Heart left ventricle (tissue), 16 donors: ENCODE measurements around the gene ARFGAP2. TPM values are rescaled to one million over a fixed set of nuclear protein-coding genes. Genes with fewer than 3 reads are reported as not detected.

Experiments used
- ATAC-seq, 4 donors: fragments of 200-7000 bp; cut with Tn5 transposase; one replicate each; pipeline ENCODE4 v1.9.1; 2020 to 2022; ENCODE audit warnings: moderate library complexity in 4 of 4, mild to moderate bottlenecking in 3 of 4, moderate number of reproducible peaks in 1 of 4
- DNase-seq, 5 donors: peaks; one replicate each; pipeline ENCODE4 v3.0.0-alpha.2; 2020
- H3K27ac ChIP-seq, 12 donors: fragments of 200-600 bp; sonication (generic) in 4 of 12; one replicate each; pipeline versions ENCODE4 v1.5.0 to v1.8.0; 2016 to 2022; ENCODE audit warnings: mild to moderate bottlenecking in 2 of 12
- H3K27me3 ChIP-seq, 9 donors: fragments of 200-600 bp; sonication (generic) in 2 of 9; one replicate each; pipeline versions ENCODE4 v1.5.1 to v1.8.0; 2016 to 2022; ENCODE audit warnings: mild to moderate bottlenecking in 3 of 9
- H3K36me3 ChIP-seq, 9 donors: fragments of 200-600 bp; sonication (generic) in 2 of 9; one replicate each; pipeline versions ENCODE4 v1.5.0 to v1.8.0; 2018 to 2022; ENCODE audit warnings: mild to moderate bottlenecking in 2 of 9
- H3K4me1 ChIP-seq, 12 donors: fragments of 200-600 bp; sonication (generic) in 4 of 12; one replicate each; pipeline versions ENCODE4 v1.5.0 to v1.8.0; 2016 to 2022; ENCODE audit warnings: mild to moderate bottlenecking in 3 of 12
- H3K4me3 ChIP-seq, 12 donors: fragments of 200-600 bp; sonication (generic) in 4 of 12; one replicate each; pipeline versions ENCODE4 v1.5.0 to v1.8.0; 2017 to 2022; ENCODE audit warnings: mild to moderate bottlenecking in 9 of 12, moderate library complexity in 4 of 12
- H3K9me3 ChIP-seq, 12 donors: fragments of 200-600 bp; sonication (generic) in 4 of 12; one replicate each; pipeline versions ENCODE4 v1.5.0 to v1.8.0; 2016 to 2022; ENCODE audit warnings: mild to moderate bottlenecking in 1 of 12
- POLR2A ChIP-seq, 2 donors: fragments of 450-650 bp; IDR thresholded peaks; one replicate each; pipeline ENCODE4 v1.6.1; 2017; ENCODE audit warnings: antibody characterized with exemption in 2 of 2, mild to moderate bottlenecking in 2 of 2, moderate library complexity in 2 of 2
- WGBS, 4 donors: extraction: QIAGEN DNeasy Blood & Tissue Kit in 2 of 4; methylation state at CpG; one replicate each; pipeline versions ENCODE4 v1.1.5 to v1.1.7; 2013 to 2018; 5-methylcytosine and 5-hydroxymethylcytosine counted together
- intact Hi-C, 10 donors: fragments of 100-400 bp; cut with DNase I; formaldehyde crosslinking; loops; one replicate each; pipeline versions ENCODE4 v1.11.1 to v1.14.2; 2022
- polyA plus RNA-seq, 2 donors: library from polyadenylated mRNA; stranded (reverse); fragments of 200-250 nt; gene quantifications; one replicate each; pipeline ENCODE4 v1.2.3, GENCODE V29; 2013
- total RNA-seq, 9 donors: library from RNA; depleted of rRNA in 2 of 9; stranded (reverse); fragments of >200 nt in 2 of 9; fragmentation: NEBNext Ultra II Directional in 3 of 9; extraction: Animal tissue kit (Norgen Biotek cat#: 25700) in 3 of 9; gene quantifications; one replicate each; pipeline versions ENCODE4 v1.1.0 to v1.2.4, GENCODE V29; 2016 to 2023
- TF ChIP-seq, protein P1 (sequence below), 12 donors: fragments of 200-600 bp; sonication (generic) in 4 of 12; IDR thresholded peaks; one replicate each; pipeline versions ENCODE4 v1.5.0 to v1.8.0; 2018 to 2022; ENCODE audit warnings: antibody characterized with exemption in 12 of 12, mild to moderate bottlenecking in 5 of 12
- donor health status: ischemic (EF 13 %, LVEDD 7.1; RV severe dilation, severe dysfunction).
- donor health status: healthy with polysubstance abuse.
- donor health status: DM: no; HTN: yes; CAD: no.
- donor health status: DM: no; HTN: no; CAD: no.
- donor health status: ischemic (EF 25% LVEDD 6.9; RV normal size, moderate dysfunction).
- donor health status: ischemic (EF 25% LVEDD 5.7; RV mildly dilated, moderate dysfunction).
- donor health status: healthy.
- donor health status: DM: yes; HTN: yes; CAD: no.
- donor health status: ischemic (EF 35%, LVEDD 5.7; RV mildly dilated, moderate dysfunction).
- donor health status: nonischemic (EF 11% LVEDD 7.7; RV severe dilation, severe dysfunction).
- donor health status: DM: yes; HTN: yes; CAD: no.
- donor health status: PGD.
- donor health status: ischemic (EF 29% LVEDD 5.4; RV normal size, mild dysfunction).
- donor health status: nonischemic (EF 23%, LVEDD 6.1; RV moderate dilation, normal function).

ARFGAP2 gene
- total and polyA plus RNA-seq, 11 donors: 47.5 to 96.1 (median 61.3) TPM

DNA sequence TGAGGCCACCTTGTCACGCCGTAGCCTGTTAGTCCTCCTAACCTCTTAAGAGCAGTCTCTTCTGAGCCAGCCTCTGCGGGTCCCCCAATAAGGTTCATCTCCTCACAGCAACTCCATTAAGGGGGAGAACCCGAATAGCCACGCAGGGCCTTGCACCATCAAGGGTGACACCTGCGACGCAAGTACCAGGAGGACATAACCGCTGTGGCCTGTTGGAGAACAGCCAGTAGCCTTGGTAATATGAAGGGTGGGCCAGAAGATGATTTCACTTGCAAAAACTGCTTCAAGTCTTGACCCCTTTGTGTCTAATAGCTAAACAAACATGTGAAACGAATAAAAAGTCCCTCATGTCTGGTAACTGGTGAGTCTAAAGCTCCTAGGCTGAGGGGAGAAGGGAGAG is 14.8 kb downstream of the ARFGAP2 start:
- H3K9me3 ChIP-seq: no peaks in the 10 kb centered on the region
- ATAC-seq (peak in 1 of 4 donors; percentile 0), DNase-seq (no peak)
- H3K36me3 ChIP-seq: peaks cover 0 to 69% (median 41%) of the 10 kb centered on the region in 9 donors
- peaks cover 0 to 30% (median 6%) of the 10 kb centered on the region in 12 donors for H3K4me1 ChIP-seq
- 57 to 66% (median 61%) methylated on average over 9 of the region's 9 CpGs for WGBS, 4 donors
- H3K4me3 ChIP-seq: no peak overlapping the region
- no peak overlapping the region for H3K27ac ChIP-seq
- TF ChIP-seq, protein P1, sequence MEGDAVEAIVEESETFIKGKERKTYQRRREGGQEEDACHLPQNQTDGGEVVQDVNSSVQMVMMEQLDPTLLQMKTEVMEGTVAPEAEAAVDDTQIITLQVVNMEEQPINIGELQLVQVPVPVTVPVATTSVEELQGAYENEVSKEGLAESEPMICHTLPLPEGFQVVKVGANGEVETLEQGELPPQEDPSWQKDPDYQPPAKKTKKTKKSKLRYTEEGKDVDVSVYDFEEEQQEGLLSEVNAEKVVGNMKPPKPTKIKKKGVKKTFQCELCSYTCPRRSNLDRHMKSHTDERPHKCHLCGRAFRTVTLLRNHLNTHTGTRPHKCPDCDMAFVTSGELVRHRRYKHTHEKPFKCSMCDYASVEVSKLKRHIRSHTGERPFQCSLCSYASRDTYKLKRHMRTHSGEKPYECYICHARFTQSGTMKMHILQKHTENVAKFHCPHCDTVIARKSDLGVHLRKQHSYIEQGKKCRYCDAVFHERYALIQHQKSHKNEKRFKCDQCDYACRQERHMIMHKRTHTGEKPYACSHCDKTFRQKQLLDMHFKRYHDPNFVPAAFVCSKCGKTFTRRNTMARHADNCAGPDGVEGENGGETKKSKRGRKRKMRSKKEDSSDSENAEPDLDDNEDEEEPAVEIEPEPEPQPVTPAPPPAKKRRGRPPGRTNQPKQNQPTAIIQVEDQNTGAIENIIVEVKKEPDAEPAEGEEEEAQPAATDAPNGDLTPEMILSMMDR (IDR thresholded peaks at IDR 0.05): no peak
- no peak for TF ChIP-seq POLR2A (IDR thresholded peaks at IDR 0.05)
- intact Hi-C loops: no loop called here
- H3K27me3 ChIP-seq: no peaks in the 10 kb centered on the region

DNA sequence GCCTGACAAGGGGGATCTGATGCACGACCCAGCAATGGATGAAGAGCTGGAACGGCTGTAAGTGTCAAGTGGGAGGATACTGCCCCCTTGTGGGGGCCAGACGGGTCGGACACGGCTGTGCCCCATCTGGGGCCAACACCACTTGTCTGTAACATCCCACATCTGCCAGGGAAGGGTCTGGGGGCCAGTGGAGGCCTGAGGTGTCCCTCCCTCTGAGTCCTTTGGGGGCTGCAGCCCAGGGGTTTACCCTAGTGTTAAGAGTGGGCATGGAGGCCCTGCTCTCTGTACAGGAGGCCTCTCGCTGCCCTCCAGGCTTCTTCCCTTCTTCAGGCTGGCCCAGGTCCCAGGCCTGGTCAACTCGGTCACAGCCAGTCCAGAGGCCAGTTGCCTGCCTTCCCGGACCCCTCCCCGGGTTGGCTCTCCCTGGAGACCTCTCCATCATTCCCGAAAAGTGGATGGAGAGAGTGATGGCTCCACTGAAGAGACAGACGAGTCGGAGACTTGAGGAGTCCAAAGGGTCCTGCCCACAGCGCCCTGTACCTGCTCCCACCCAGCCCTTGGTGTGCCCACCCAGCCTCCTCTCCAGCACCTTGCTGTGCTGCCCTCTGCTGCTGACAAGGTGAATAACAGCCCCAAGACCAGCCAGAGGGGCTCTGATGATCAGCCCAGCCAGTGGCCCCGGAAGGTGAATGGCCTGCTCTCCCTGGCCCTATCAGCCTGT is 15.4 kb downstream of the ARFGAP2 start:
- ATAC-seq (peak; percentile 53 to 73 (median 68)), DNase-seq (peak; percentile 46 to 74 (median 59))
- no peaks in the 10 kb centered on the region for H3K27me3 ChIP-seq
- 20 to 51% (median 38%) methylated on average over 7 to 14 of the region's 14 CpGs for WGBS, 4 donors
- peaks cover 0 to 30% (median 6%) of the 10 kb centered on the region in 12 donors for H3K4me1 ChIP-seq
- H3K27ac ChIP-seq: no peak overlapping the region
- intact Hi-C loops: no loop called here
- no peaks in the 10 kb centered on the region for H3K9me3 ChIP-seq
- TF ChIP-seq, protein P1 (IDR thresholded peaks at IDR 0.05): peak; percentile 48 to 68 (median 56)
- TF ChIP-seq POLR2A (IDR thresholded peaks at IDR 0.05): no peak
- H3K4me3 ChIP-seq: no peak overlapping the region
- peaks cover 0 to 67% (median 35%) of the 10 kb centered on the region in 9 donors for H3K36me3 ChIP-seq

GRCh38 chr11:47160753-47161133 is 15.9 kb downstream of the ARFGAP2 start:
- TF ChIP-seq, protein P1 (IDR thresholded peaks at IDR 0.05): no peak
- no peak for TF ChIP-seq POLR2A (IDR thresholded peaks at IDR 0.05)
- 88 to 93% (median 92%) methylated on average over 4 to 5 of the region's 5 CpGs for WGBS, 4 donors
- Histone ChIP-seq H3K4me1 (peaks cover 0 to 30% (median 6%) of the 10 kb centered on the region in 12 donors), H3K27me3 (no peaks in the 10 kb centered on the region), H3K9me3 (no peaks in the 10 kb centered on the region), H3K36me3 (peaks cover 0 to 65% (median 30%) of the 10 kb centered on the region in 9 donors), H3K4me3 (no peak overlapping the region), H3K27ac (no peak overlapping the region)
- intact Hi-C loops: no loop called here
- DNase-seq: peak in 1 of 5 donors; percentile 12
- ATAC-seq: peak in 1 of 4 donors; percentile 4

- H3K4me3 ChIP-seq: no peak overlapping the region
- H3K9me3 ChIP-seq: no peaks in the 10 kb centered on the region
- peaks cover 0 to 29% (median 7%) of the 10 kb centered on the region in 12 donors for H3K4me1 ChIP-seq
- intact Hi-C loops: no loop called here
- TF ChIP-seq, protein P1 (IDR thresholded peaks at IDR 0.05): no peak
- no peak for TF ChIP-seq POLR2A (IDR thresholded peaks at IDR 0.05)
- DNase-seq: peak in 1 of 5 donors; percentile 1
- 83 to 91% (median 87%) methylated on average over 5 of the region's 5 CpGs for WGBS, 4 donors
- ATAC-seq: no peak
- H3K27me3 ChIP-seq: no peaks in the 10 kb centered on the region
- H3K27ac ChIP-seq: no peak overlapping the region
- H3K36me3 ChIP-seq: peaks cover 0 to 42% (median 5%) of the 10 kb centered on the region in 9 donors
These were observed 18.4 kb downstream of the ARFGAP2 start for GRCh38 chr11:47158242-47158641.
